ENCODE measurements around the gene NCOA7. TPM values are rescaled to one million over a fixed set of nuclear protein-coding genes. Genes with fewer than 3 reads are reported as not detected.

NCOA7 gene
- total and polyA plus RNA-seq, 8 donors = 1.2 to 131 (median 21.8) TPM

- H3K9me3 ChIP-seq = no peaks in the 10 kb centered on the region
- no peak overlapping the region for H3K27ac ChIP-seq
- no peaks in the 10 kb centered on the region for H3K27me3 ChIP-seq
- intact Hi-C loops (cut with DNase I; ENCODE audit: low total_unique reads) = no loop called here
- TF ChIP-seq POLR2A (IDR thresholded peaks at IDR 0.05) (no peak), POLR2AphosphoS5 (IDR thresholded peaks at IDR 0.05) (no peak), EP300 (IDR thresholded peaks at IDR 0.05) (no peak), CTCF (IDR thresholded peaks at IDR 0.05) (no peak)
- peaks cover 0 to 20% (median 2%) of the 10 kb centered on the region in 4 donors for H3K4me1 ChIP-seq
- no peak for DNase-seq
- H3K4me3 ChIP-seq = no peak overlapping the region
- no peaks in the 10 kb centered on the region for H3K36me3 ChIP-seq
- WGBS, 5 donors = 60 to 71% (median 62%) methylated on average over 4 of the region's 4 CpGs
These were observed 74.3 kb downstream of the NCOA7 start for GRCh38 chr6:125865015-125865414.

- Histone ChIP-seq H3K4me3 (no peak overlapping the region), H3K4me1 (peaks cover 0 to 20% (median 3%) of the 10 kb centered on the region in 4 donors), H3K27ac (no peak overlapping the region), H3K36me3 (no peaks in the 10 kb centered on the region), H3K9me3 (no peaks in the 10 kb centered on the region), H3K27me3 (no peaks in the 10 kb centered on the region)
- TF ChIP-seq EP300 (IDR thresholded peaks at IDR 0.05) = no peak
- no peak for TF ChIP-seq CTCF (IDR thresholded peaks at IDR 0.05)
- DNase-seq = no peak
- intact Hi-C loops (cut with DNase I; ENCODE audit: low total_unique reads) = no loop called here
These were observed 75.7 kb downstream of the NCOA7 start for GRCh38 chr6:125866433-125866832.

GRCh38 chr6:125867483-125867942 is 76.8 kb downstream of the NCOA7 start:
- 76 to 90% (median 87%) methylated on average over 6 of the region's 6 CpGs for WGBS, 5 donors
- Histone ChIP-seq H3K4me3 (no peak overlapping the region), H3K4me1 (peaks cover 0 to 19% (median 7%) of the 10 kb centered on the region in 4 donors), H3K27me3 (no peaks in the 10 kb centered on the region), H3K36me3 (no peaks in the 10 kb centered on the region), H3K27ac (no peak overlapping the region), H3K9me3 (no peaks in the 10 kb centered on the region)
- intact Hi-C loops (cut with DNase I; ENCODE audit: low total_unique reads) = no loop called here
- TF ChIP-seq POLR2AphosphoS5 (IDR thresholded peaks at IDR 0.05) = no peak
- TF ChIP-seq POLR2A (IDR thresholded peaks at IDR 0.05) = no peak
- no peak for TF ChIP-seq CTCF (IDR thresholded peaks at IDR 0.05)
- TF ChIP-seq EP300 (IDR thresholded peaks at IDR 0.05) = no peak
- DNase-seq = no peak

GRCh38 chr6:125868252-125868651 is 77.5 kb downstream of the NCOA7 start:
- no peak overlapping the region for H3K4me3 ChIP-seq
- no peaks in the 10 kb centered on the region for H3K27me3 ChIP-seq
- H3K36me3 ChIP-seq = no peaks in the 10 kb centered on the region
- no peaks in the 10 kb centered on the region for H3K9me3 ChIP-seq
- WGBS, 5 donors = 77 to 92% (median 87%) methylated on average over 2 of the region's 2 CpGs
- intact Hi-C loops (cut with DNase I; ENCODE audit: low total_unique reads) = no loop called here
- H3K27ac ChIP-seq = peak overlapping the region in 1 of 5 donors; percentile 59
- H3K4me1 ChIP-seq = peaks cover 0 to 16% (median 6%) of the 10 kb centered on the region in 4 donors
- TF ChIP-seq POLR2A (IDR thresholded peaks at IDR 0.05) (no peak), POLR2AphosphoS5 (IDR thresholded peaks at IDR 0.05) (no peak), CTCF (IDR thresholded peaks at IDR 0.05) (no peak), EP300 (IDR thresholded peaks at IDR 0.05) (no peak)
- no peak for DNase-seq

Data from stomach (tissue), 9 donors.